ENCODE results near the gene PDLIM3. TPM values are rescaled to one million over a fixed set of nuclear protein-coding genes. Genes with fewer than 3 reads are reported as not detected.

PDLIM3 gene
- total RNA-seq, 1 donor from 2014 or later: 2.8 TPM

- TF ChIP-seq CTCF (IDR thresholded peaks at IDR 0.05): no peak
- Mint-ChIP-seq H3K27ac (ENCODE audit: unreplicated experiment) (no peak overlapping the region), H3K27me3 (ENCODE audit: unreplicated experiment) (peaks cover 4% of the 10 kb centered on the region), H3K36me3 (ENCODE audit: unreplicated experiment) (peaks cover 1% of the 10 kb centered on the region), H3K9me3 (ENCODE audit: unreplicated experiment) (peaks cover 12% of the 10 kb centered on the region), H3K4me1 (ENCODE audit: unreplicated experiment) (peaks cover 4% of the 10 kb centered on the region), H3K4me3 (ENCODE audit: unreplicated experiment) (no peak overlapping the region)
- DNase-seq (ENCODE audit: extremely low spot score, unreplicated experiment): no peak
Observed at GRCh38 chr4:185529413-185529812, 5.9 kb downstream of the PDLIM3 start.

- Mint-ChIP-seq H3K9me3 (ENCODE audit: unreplicated experiment) (peaks cover 12% of the 10 kb centered on the region), H3K4me1 (ENCODE audit: unreplicated experiment) (peaks cover 3% of the 10 kb centered on the region), H3K27ac (ENCODE audit: unreplicated experiment) (no peak overlapping the region), H3K4me3 (ENCODE audit: unreplicated experiment) (no peak overlapping the region), H3K36me3 (ENCODE audit: unreplicated experiment) (no peaks in the 10 kb centered on the region), H3K27me3 (ENCODE audit: unreplicated experiment) (peaks cover 3% of the 10 kb centered on the region)
- TF ChIP-seq CTCF (IDR thresholded peaks at IDR 0.05): no peak
- DNase-seq (ENCODE audit: extremely low spot score, unreplicated experiment): no peak
Observed at GRCh38 chr4:185524888-185525863, 10.1 kb downstream of the PDLIM3 start.

- no peak for TF ChIP-seq CTCF (IDR thresholded peaks at IDR 0.05)
- Mint-ChIP-seq H3K4me3 (ENCODE audit: unreplicated experiment) (no peak overlapping the region), H3K9me3 (ENCODE audit: unreplicated experiment) (peaks cover 12% of the 10 kb centered on the region), H3K36me3 (ENCODE audit: unreplicated experiment) (no peaks in the 10 kb centered on the region), H3K27ac (ENCODE audit: unreplicated experiment) (no peak overlapping the region), H3K27me3 (ENCODE audit: unreplicated experiment) (no peaks in the 10 kb centered on the region), H3K4me1 (ENCODE audit: unreplicated experiment) (peaks cover 3% of the 10 kb centered on the region)
- DNase-seq (ENCODE audit: extremely low spot score, unreplicated experiment): no peak
Observed at GRCh38 chr4:185523862-185524261, 11.4 kb downstream of the PDLIM3 start.

GRCh38 chr4:185522451-185522850, 12.9 kb downstream of the PDLIM3 start:
- no peaks in the 10 kb centered on the region for H3K27me3 Mint-ChIP-seq (ENCODE audit: unreplicated experiment)
- H3K27ac Mint-ChIP-seq (ENCODE audit: unreplicated experiment): no peak overlapping the region
- H3K4me3 Mint-ChIP-seq (ENCODE audit: unreplicated experiment): no peak overlapping the region
- H3K9me3 Mint-ChIP-seq (ENCODE audit: unreplicated experiment): peaks cover 12% of the 10 kb centered on the region
- no peaks in the 10 kb centered on the region for H3K36me3 Mint-ChIP-seq (ENCODE audit: unreplicated experiment)
- DNase-seq (ENCODE audit: extremely low spot score, unreplicated experiment): no peak
- H3K4me1 Mint-ChIP-seq (ENCODE audit: unreplicated experiment): peaks cover 3% of the 10 kb centered on the region
- no peak for TF ChIP-seq CTCF (IDR thresholded peaks at IDR 0.05)

- DNase-seq (ENCODE audit: extremely low spot score, unreplicated experiment): no peak
- Mint-ChIP-seq H3K27me3 (ENCODE audit: unreplicated experiment) (no peaks in the 10 kb centered on the region), H3K36me3 (ENCODE audit: unreplicated experiment) (no peaks in the 10 kb centered on the region), H3K27ac (ENCODE audit: unreplicated experiment) (no peak overlapping the region), H3K4me3 (ENCODE audit: unreplicated experiment) (no peak overlapping the region), H3K9me3 (ENCODE audit: unreplicated experiment) (no peaks in the 10 kb centered on the region), H3K4me1 (ENCODE audit: unreplicated experiment) (peaks cover 1% of the 10 kb centered on the region)
- TF ChIP-seq CTCF (IDR thresholded peaks at IDR 0.05): no peak
Observed at GRCh38 chr4:185520119-185520518, 15.2 kb downstream of the PDLIM3 start.
